SK-N-SH (cell line): ENCODE data around the gene RAET1L. TPM values are rescaled to one million over a fixed set of nuclear protein-coding genes. Genes with fewer than 3 reads are reported as not detected.

ENCODE experiments used
- CTCF ChIA-PET: fragments of 300-600, 350-600 bp; formaldehyde crosslinking; extraction: SDS; loops from one replicate; lab custom pipeline; 2021; lab: Yijun Ruan, JAX
- POLR2A ChIA-PET: fragments of 350-600 bp; sonication (Branson Sonifier 250); formaldehyde crosslinking; extraction: SDS; loops from one replicate; lab custom pipeline; 2020; ENCODE audit warnings: antibody characterized with exemption, inconsistent platforms; lab: Yijun Ruan, JAX
- DNase-seq: peaks from one replicate; pipeline ENCODE4 v3.0.0; 2012
- H2AFZ ChIP-seq: fragments of 200-600 bp; sonication (generic); 2 replicates; pipeline ENCODE4 v1.8.1; 2016; ENCODE audit warnings: antibody characterized with exemption, mild to moderate bottlenecking, low read depth
- H3F3A ChIP-seq: fragments of 200-600 bp; sonication (generic); replicated peaks from 2 replicates; pipeline ENCODE3; 2016; ENCODE audit warnings: antibody characterized with exemption, mild to moderate bottlenecking; ENCODE audit not compliant: insufficient read depth
- H3K27ac ChIP-seq, 2 experiments: fragments of 200-500 bp in 1 of 2; fragments of 200-600 bp in 1 of 2; sonication (Bioruptor generic) in 1 of 2; sonication (generic), shearing (Covaris generic) in 1 of 2; 2 replicates each; pipeline versions ENCODE4 v1.5.1 to v1.6.1; 2014 to 2016; ENCODE audit warnings: low read depth in 2 of 2, inconsistent platforms in 1 of 2, low read length in 1 of 2, mild to moderate bottlenecking in 1 of 2, mixed read lengths in 1 of 2
- H3K27me3 ChIP-seq: fragments of 200-600 bp; sonication (generic), shearing (Covaris generic); 2 replicates; pipeline ENCODE4 v1.6.1; 2016; ENCODE audit warnings: mixed run types; ENCODE audit not compliant: insufficient read depth
- H3K36me3 ChIP-seq, 2 experiments: fragments of 200-500 bp in 1 of 2; fragments of 200-600 bp in 1 of 2; sonication (Bioruptor generic) in 1 of 2; sonication (generic) in 1 of 2; replicated peaks in 1 of 2; 2 replicates each; pipeline versions ENCODE3 to v1.5.1; 2014 to 2016; ENCODE audit warnings: low read length in 1 of 2, mild to moderate bottlenecking in 1 of 2; ENCODE audit not compliant: insufficient read depth in 2 of 2, control insufficient read depth in 1 of 2
- H3K4me1 ChIP-seq, 2 experiments: fragments of 200-500 bp in 1 of 2; fragments of 200-600 bp in 1 of 2; sonication (Bioruptor generic) in 1 of 2; sonication (generic), shearing (Covaris generic) in 1 of 2; 2 replicates each; pipeline versions ENCODE4 v1.5.1 to v1.6.1; 2014 to 2016; ENCODE audit warnings: low read depth in 1 of 2, low read length in 1 of 2, mixed run types in 1 of 2; ENCODE audit not compliant: insufficient read depth in 2 of 2, control insufficient read depth in 1 of 2
- H3K4me2 ChIP-seq: fragments of 200-600 bp; sonication (generic), shearing (Covaris generic); 2 replicates; pipeline ENCODE4 v1.6.1; 2017; ENCODE audit warnings: mixed run types
- H3K4me3 ChIP-seq, 2 experiments: fragments of 200-500 bp in 1 of 2; fragments of 200-600 bp in 1 of 2; sonication (Bioruptor generic) in 1 of 2; sonication (generic), shearing (Covaris generic) in 1 of 2; 2 replicates each; pipeline versions ENCODE4 v1.5.1 to v1.8.1; 2014 to 2016; ENCODE audit warnings: low read depth in 2 of 2, inconsistent platforms in 1 of 2, low read length in 1 of 2, mild to moderate bottlenecking in 1 of 2, mixed read lengths in 1 of 2, moderate library complexity in 1 of 2
- H3K79me2 ChIP-seq: fragments of 200-600 bp; sonication (generic); 2 replicates; pipeline ENCODE4 v1.8.1; 2017; ENCODE audit warnings: mild to moderate bottlenecking; ENCODE audit not compliant: insufficient read depth
- H3K9ac ChIP-seq: fragments of 200-600 bp; sonication (generic); 2 replicates; pipeline ENCODE4 v1.6.1; 2017; ENCODE audit warnings: mixed run types
- H3K9me2 ChIP-seq: fragments of 200-600 bp; sonication (generic); 2 replicates; pipeline ENCODE4 v1.6.1; 2017; ENCODE audit warnings: mixed run types
- H3K9me3 ChIP-seq: fragments of 200-600 bp; sonication (generic); 2 replicates; pipeline ENCODE4 v1.6.1; 2017; ENCODE audit warnings: mixed run types, mild to moderate bottlenecking, moderate library complexity
- H4K20me1 ChIP-seq: fragments of 200-600 bp; sonication (generic); 2 replicates; pipeline ENCODE4 v1.6.1; 2017; ENCODE audit warnings: mild to moderate bottlenecking, mixed run types; ENCODE audit not compliant: insufficient read depth
- CTCF ChIP-seq: fragments of 200-600 bp; sonication (generic); IDR thresholded peaks from 2 replicates; pipeline ENCODE4 v1.6.1; 2017; ENCODE audit warnings: antibody characterized with exemption, mild to moderate bottlenecking, moderate library complexity
- ELF1 ChIP-seq: IDR thresholded peaks from 2 replicates; pipeline ENCODE4 v1.4.0; 2012
- FOSL2 ChIP-seq: IDR thresholded peaks from 2 replicates; pipeline ENCODE4 v1.4.0; 2012; ENCODE audit warnings: low read depth, mild to moderate bottlenecking, moderate library complexity, borderline replicate concordance
- FOXJ3 ChIP-seq: sonication (generic); formaldehyde crosslinking; IDR thresholded peaks from 2 replicates; pipeline ENCODE4 v1.5.1; 2020; ENCODE audit warnings: mild to moderate bottlenecking, missing genetic modification reagents
- GABPA ChIP-seq: IDR thresholded peaks from 2 replicates; pipeline ENCODE4 v1.4.0; 2012; ENCODE audit warnings: low read depth, mild to moderate bottlenecking
- GATA2 ChIP-seq: sonication (generic); formaldehyde crosslinking; IDR thresholded peaks from 2 replicates; pipeline ENCODE4 v1.5.0; 2020; ENCODE audit warnings: mild to moderate bottlenecking, missing genetic modification reagents
- IRF3 ChIP-seq: fragments of 150-350 bp; IDR thresholded peaks from 2 replicates; pipeline ENCODE4 v1.6.1; 2016; ENCODE audit warnings: mild to moderate bottlenecking, low read depth, low read length
- JUND ChIP-seq: IDR thresholded peaks from 2 replicates; pipeline ENCODE4 v1.4.0; 2012
- POLR2AphosphoS5 ChIP-seq: IDR thresholded peaks from 2 replicates; pipeline ENCODE4 v1.6.1; 2012; ENCODE audit warnings: low read depth, low read length
- RAD21 ChIP-seq: IDR thresholded peaks from 2 replicates; pipeline ENCODE4 v1.6.1; 2012; ENCODE audit warnings: mild to moderate bottlenecking, low read length
- RCOR1 ChIP-seq: fragments of 150-350 bp; IDR thresholded peaks from 2 replicates; pipeline ENCODE4 v1.6.1; 2017; ENCODE audit warnings: antibody characterized with exemption, low read length
- SIN3A ChIP-seq: IDR thresholded peaks from 2 replicates; pipeline ENCODE4 v1.6.1; 2012; ENCODE audit warnings: low read depth, mild to moderate bottlenecking, low read length, moderate library complexity, borderline replicate concordance
- SMC3 ChIP-seq: IDR thresholded peaks from 2 replicates; pipeline ENCODE4 v1.6.1; 2012; ENCODE audit warnings: low read depth, low read length, improper control_type of control experiment
- TAF1 ChIP-seq: IDR thresholded peaks from 2 replicates; pipeline ENCODE4 v1.6.1; 2012; ENCODE audit warnings: low read depth, mild to moderate bottlenecking, low read length, moderate library complexity, borderline replicate concordance
- TEAD4 ChIP-seq: IDR thresholded peaks from 2 replicates; pipeline ENCODE4 v1.4.0; 2012; ENCODE audit warnings: mild to moderate bottlenecking, borderline replicate concordance; ENCODE audit not compliant: insufficient read depth
- YY1 ChIP-seq: IDR thresholded peaks from 2 replicates; pipeline ENCODE4 v1.4.0; 2012; ENCODE audit warnings: low read depth, mild to moderate bottlenecking
- WGBS: methylation state at CpG from one replicate; pipeline ENCODE4 v1.1.6; 2017; ENCODE audit warnings: low lambda C conversion rate; 5-methylcytosine and 5-hydroxymethylcytosine counted together
- polyA plus RNA-seq, 3 experiments: library from polyadenylated mRNA; depleted of rRNA; stranded (reverse); fragments of >200 nt; gene quantifications; 2 replicates each; pipeline ENCODE4 v1.2.3, GENCODE V29; 2012
- TF ChIP-seq, protein P1 (sequence below): IDR thresholded peaks from 2 replicates; pipeline ENCODE4 v1.4.0; 2012; ENCODE audit warnings: low read depth, borderline replicate concordance
- TF ChIP-seq, protein P2 (sequence below): IDR thresholded peaks from 2 replicates; pipeline ENCODE4; 2012

RAET1L gene
- polyA plus RNA-seq, 1 of the 3 experiments (the other 2 are of a cell fraction), result not detected

GRCh38 chr6:150037526-150038201, 12.3 kb upstream of the RAET1L start:
- no peak overlapping the region for H3K4me3 ChIP-seq
- H3K9ac ChIP-seq, result no peak overlapping the region
- H3K4me1 ChIP-seq, result no peaks in the 10 kb centered on the region
- no peaks in the 10 kb centered on the region for H3K36me3 ChIP-seq
- DNase-seq, result no peak
- ChIA-PET POLR2A (no interaction called here), CTCF (no interaction called here)
- no peaks in the 10 kb centered on the region for H3F3A ChIP-seq
- TF ChIP-seq, protein P1, sequence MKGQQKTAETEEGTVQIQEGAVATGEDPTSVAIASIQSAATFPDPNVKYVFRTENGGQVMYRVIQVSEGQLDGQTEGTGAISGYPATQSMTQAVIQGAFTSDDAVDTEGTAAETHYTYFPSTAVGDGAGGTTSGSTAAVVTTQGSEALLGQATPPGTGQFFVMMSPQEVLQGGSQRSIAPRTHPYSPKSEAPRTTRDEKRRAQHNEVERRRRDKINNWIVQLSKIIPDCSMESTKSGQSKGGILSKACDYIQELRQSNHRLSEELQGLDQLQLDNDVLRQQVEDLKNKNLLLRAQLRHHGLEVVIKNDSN, result no peak
- TF ChIP-seq SIN3A (no peak), FOXJ3 (CRISPR knock-in tag) (no peak), TEAD4 (no peak), TAF1 (no peak), POLR2AphosphoS5 (no peak), RAD21 (no peak), JUND (no peak), GABPA (no peak), GATA2 (CRISPR knock-in tag) (no peak), YY1 (no peak), RCOR1 (no peak), CTCF (no peak), IRF3 (no peak), FOSL2 (no peak), ELF1 (no peak), SMC3 (no peak)
- TF ChIP-seq, protein P2, sequence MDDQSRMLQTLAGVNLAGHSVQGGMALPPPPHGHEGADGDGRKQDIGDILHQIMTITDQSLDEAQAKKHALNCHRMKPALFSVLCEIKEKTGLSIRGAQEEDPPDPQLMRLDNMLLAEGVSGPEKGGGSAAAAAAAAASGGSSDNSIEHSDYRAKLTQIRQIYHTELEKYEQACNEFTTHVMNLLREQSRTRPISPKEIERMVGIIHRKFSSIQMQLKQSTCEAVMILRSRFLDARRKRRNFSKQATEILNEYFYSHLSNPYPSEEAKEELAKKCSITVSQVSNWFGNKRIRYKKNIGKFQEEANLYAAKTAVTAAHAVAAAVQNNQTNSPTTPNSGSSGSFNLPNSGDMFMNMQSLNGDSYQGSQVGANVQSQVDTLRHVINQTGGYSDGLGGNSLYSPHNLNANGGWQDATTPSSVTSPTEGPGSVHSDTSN, result no peak
- no peak overlapping the region for H2AFZ ChIP-seq
- H3K4me2 ChIP-seq, result peak overlapping the region; percentile 41; the same call in 1 of the 2 replicates
- no peaks in the 10 kb centered on the region for H4K20me1 ChIP-seq
- 11% methylated on average over 41 of the region's 55 CpGs for WGBS
- no peaks in the 10 kb centered on the region for H3K9me3 ChIP-seq
- H3K79me2 ChIP-seq, result no peaks in the 10 kb centered on the region
- H3K27me3 ChIP-seq, result peaks cover 56% of the 10 kb centered on the region
- no peaks in the 10 kb centered on the region for H3K9me2 ChIP-seq
- no peak overlapping the region for H3K27ac ChIP-seq
